WTC11 (cell line): ENCODE measurements around the gene MEPCE. TPM values are rescaled to one million over a fixed set of nuclear protein-coding genes. Genes with fewer than 3 reads are reported as not detected.

ENCODE experiments used
- ATAC-seq: fragments of 200-7000 bp; cut with Tn5 transposase; 2 replicates; pipeline ENCODE4 v1.10.0; 2021; ENCODE audit warnings: mild to moderate bottlenecking, moderate library complexity
- CTCF ChIA-PET: fragments of 300-600 bp; sonication (Branson Sonifier 250); formaldehyde crosslinking; loops from one replicate; lab custom pipeline; 2021; ENCODE audit warnings: antibody characterized with exemption; lab: Charles Lee
- POLR2A ChIA-PET: fragments of 350-600 bp; sonication (Branson Sonifier 250); formaldehyde crosslinking; loops from one replicate; lab custom pipeline; 2021; ENCODE audit warnings: antibody characterized with exemption; lab: Charles Lee
- DNase-seq: peaks from one replicate; pipeline ENCODE4 v3.0.0; 2021; ENCODE audit warnings: low spot score
- H3K27ac Mint-ChIP-seq: 2 replicates; pipeline ENCODE4 v1.8.0; 2021; ENCODE audit warnings: mixed read lengths
- H3K27me3 Mint-ChIP-seq: 2 replicates; pipeline ENCODE4 v1.8.0; 2021; ENCODE audit warnings: low read depth, mild to moderate bottlenecking, moderate library complexity, mixed read lengths
- H3K36me3 Mint-ChIP-seq: 2 replicates; pipeline ENCODE4 v1.8.0; 2021; ENCODE audit warnings: mixed read lengths
- H3K4me1 Mint-ChIP-seq: 2 replicates; pipeline ENCODE4 v1.8.0; 2022; ENCODE audit warnings: mixed read lengths
- H3K4me3 Mint-ChIP-seq: 2 replicates; pipeline ENCODE4 v1.8.0; 2021; ENCODE audit warnings: mild to moderate bottlenecking, moderate library complexity, mixed read lengths
- H3K9me3 Mint-ChIP-seq: 2 replicates; pipeline ENCODE4 v1.8.0; 2021; ENCODE audit warnings: mixed read lengths
- ARID4B ChIP-seq: sonication (generic); formaldehyde crosslinking; IDR thresholded peaks from 2 replicates; pipeline ENCODE4 v1.8.0; 2023; ENCODE audit warnings: missing genetic modification reagents, mild to moderate bottlenecking, borderline replicate concordance
- ATF3 ChIP-seq: sonication (generic); formaldehyde crosslinking; conservative IDR thresholded peaks from 2 replicates; pipeline ENCODE4 v1.8.1; 2022; ENCODE audit warnings: mild to moderate bottlenecking, missing genetic modification reagents
- E2F1 ChIP-seq: sonication (generic); formaldehyde crosslinking; IDR thresholded peaks from 2 replicates; pipeline ENCODE4 v1.8.0; 2022; ENCODE audit warnings: mild to moderate bottlenecking, missing genetic modification reagents
- ELF4 ChIP-seq: sonication (generic); formaldehyde crosslinking; IDR thresholded peaks from 2 replicates; pipeline ENCODE4 v1.8.1; 2022; ENCODE audit warnings: low read depth, mild to moderate bottlenecking, moderate library complexity, missing genetic modification reagents
- EMX1 ChIP-seq: fragments of 250-450 bp; sonication (Bioruptor Pico); IDR thresholded peaks from 2 replicates; pipeline ENCODE4 v1.8.0; 2021; ENCODE audit warnings: mild to moderate bottlenecking
- ERG ChIP-seq: fragments of 250-450 bp; sonication (Bioruptor Pico); IDR thresholded peaks from 2 replicates; pipeline ENCODE4 v1.8.0; 2021; ENCODE audit warnings: mild to moderate bottlenecking
- ETV6 ChIP-seq: sonication (generic); formaldehyde crosslinking; IDR thresholded peaks from 2 replicates; pipeline ENCODE4 v1.8.1; 2022; ENCODE audit warnings: mild to moderate bottlenecking, missing genetic modification reagents
- GABPB1 ChIP-seq: sonication (generic); formaldehyde crosslinking; IDR thresholded peaks from 2 replicates; pipeline ENCODE4 v1.8.1; 2023; ENCODE audit warnings: mild to moderate bottlenecking, missing genetic modification reagents
- HMGXB4 ChIP-seq: sonication (generic); formaldehyde crosslinking; IDR thresholded peaks from 2 replicates; pipeline ENCODE4 v1.8.1; 2023; ENCODE audit warnings: mild to moderate bottlenecking, moderate library complexity, missing genetic modification reagents
- NR3C1 ChIP-seq: sonication (generic); formaldehyde crosslinking; conservative IDR thresholded peaks from 2 replicates; pipeline ENCODE4 v1.8.1; 2023; ENCODE audit warnings: low read depth, mild to moderate bottlenecking, missing genetic modification reagents
- OVOL2 ChIP-seq: fragments of 250-450 bp; sonication (Bioruptor Pico); IDR thresholded peaks from 2 replicates; pipeline ENCODE4 v1.9.0; 2021; ENCODE audit warnings: mild to moderate bottlenecking, borderline replicate concordance
- ZNF219 ChIP-seq: sonication (generic); formaldehyde crosslinking; IDR thresholded peaks from 2 replicates; pipeline ENCODE4 v1.8.0; 2023; ENCODE audit warnings: missing genetic modification reagents, mild to moderate bottlenecking, borderline replicate concordance
- ZNF532 ChIP-seq: fragments of 250-450 bp; sonication (Bioruptor Pico); IDR thresholded peaks from 2 replicates; pipeline ENCODE4 v1.9.0; 2021; ENCODE audit warnings: mild to moderate bottlenecking, borderline replicate concordance
- ZNF671 ChIP-seq: fragments of 250-450 bp; sonication (Bioruptor Pico); IDR thresholded peaks from 2 replicates; pipeline ENCODE4 v1.8.0; 2021; ENCODE audit warnings: mild to moderate bottlenecking
- total RNA-seq: library from RNA; stranded (reverse); gene quantifications from 3 replicates; pipeline ENCODE4 v1.2.3, GENCODE V29; 2021
- TF ChIP-seq, protein P1 (sequence below): sonication (generic); formaldehyde crosslinking; IDR thresholded peaks from 2 replicates; pipeline ENCODE4 v1.8.1; 2022; ENCODE audit warnings: low read depth, mild to moderate bottlenecking, moderate library complexity, missing genetic modification reagents, borderline replicate concordance
- TF ChIP-seq, protein P2 (sequence below): sonication (generic); formaldehyde crosslinking; IDR thresholded peaks from 2 replicates; pipeline ENCODE4 v1.8.1; 2023; ENCODE audit warnings: mild to moderate bottlenecking, missing genetic modification reagents
- TF ChIP-seq, protein P3 (sequence below): fragments of 250-450 bp; sonication (Bioruptor Pico); IDR thresholded peaks from 2 replicates; pipeline ENCODE4 v1.9.0; 2021; ENCODE audit warnings: mild to moderate bottlenecking
- TF ChIP-seq, protein P4 (sequence below): sonication (generic); formaldehyde crosslinking; IDR thresholded peaks from 2 replicates; pipeline ENCODE4 v1.8.0; 2023; ENCODE audit warnings: missing genetic modification reagents

MEPCE gene
- total RNA-seq, 1 experiment from 2014 or later: 41.9 TPM

- ChIA-PET POLR2A (no interaction called here), CTCF (interaction anchor here (1.2 kb wide), 1 partner anchor 18 kb away, joined by 4 read pairs; no protein-coding TSS in a partner anchor)
- no peaks in the 10 kb centered on the region for H3K4me1 Mint-ChIP-seq
- TF ChIP-seq GABPB1 (CRISPR knock-in tag) (no peak), ZNF219 (CRISPR knock-in tag) (no peak), ERG (CRISPR knock-in tag) (no peak), E2F1 (CRISPR knock-in tag) (no peak), ZNF532 (CRISPR knock-in tag) (no peak), ATF3 (no peak), OVOL2 (no peak), ETV6 (CRISPR knock-in tag) (no peak), ARID4B (CRISPR knock-in tag) (no peak), NR3C1 (CRISPR knock-in tag) (no peak), EMX1 (CRISPR knock-in tag) (no peak), ELF4 (no peak), HMGXB4 (CRISPR knock-in tag) (no peak), ZNF671 (no peak)
- TF ChIP-seq, protein P1, sequence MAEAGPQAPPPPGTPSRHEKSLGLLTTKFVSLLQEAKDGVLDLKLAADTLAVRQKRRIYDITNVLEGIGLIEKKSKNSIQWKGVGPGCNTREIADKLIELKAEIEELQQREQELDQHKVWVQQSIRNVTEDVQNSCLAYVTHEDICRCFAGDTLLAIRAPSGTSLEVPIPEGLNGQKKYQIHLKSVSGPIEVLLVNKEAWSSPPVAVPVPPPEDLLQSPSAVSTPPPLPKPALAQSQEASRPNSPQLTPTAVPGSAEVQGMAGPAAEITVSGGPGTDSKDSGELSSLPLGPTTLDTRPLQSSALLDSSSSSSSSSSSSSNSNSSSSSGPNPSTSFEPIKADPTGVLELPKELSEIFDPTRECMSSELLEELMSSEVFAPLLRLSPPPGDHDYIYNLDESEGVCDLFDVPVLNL (CRISPR knock-in tag): no peak
- TF ChIP-seq, protein P2, sequence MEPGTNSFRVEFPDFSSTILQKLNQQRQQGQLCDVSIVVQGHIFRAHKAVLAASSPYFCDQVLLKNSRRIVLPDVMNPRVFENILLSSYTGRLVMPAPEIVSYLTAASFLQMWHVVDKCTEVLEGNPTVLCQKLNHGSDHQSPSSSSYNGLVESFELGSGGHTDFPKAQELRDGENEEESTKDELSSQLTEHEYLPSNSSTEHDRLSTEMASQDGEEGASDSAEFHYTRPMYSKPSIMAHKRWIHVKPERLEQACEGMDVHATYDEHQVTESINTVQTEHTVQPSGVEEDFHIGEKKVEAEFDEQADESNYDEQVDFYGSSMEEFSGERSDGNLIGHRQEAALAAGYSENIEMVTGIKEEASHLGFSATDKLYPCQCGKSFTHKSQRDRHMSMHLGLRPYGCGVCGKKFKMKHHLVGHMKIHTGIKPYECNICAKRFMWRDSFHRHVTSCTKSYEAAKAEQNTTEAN (CRISPR knock-in tag): no peak
- TF ChIP-seq, protein P3, sequence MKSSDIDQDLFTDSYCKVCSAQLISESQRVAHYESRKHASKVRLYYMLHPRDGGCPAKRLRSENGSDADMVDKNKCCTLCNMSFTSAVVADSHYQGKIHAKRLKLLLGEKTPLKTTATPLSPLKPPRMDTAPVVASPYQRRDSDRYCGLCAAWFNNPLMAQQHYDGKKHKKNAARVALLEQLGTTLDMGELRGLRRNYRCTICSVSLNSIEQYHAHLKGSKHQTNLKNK: no peak
- TF ChIP-seq, protein P4, sequence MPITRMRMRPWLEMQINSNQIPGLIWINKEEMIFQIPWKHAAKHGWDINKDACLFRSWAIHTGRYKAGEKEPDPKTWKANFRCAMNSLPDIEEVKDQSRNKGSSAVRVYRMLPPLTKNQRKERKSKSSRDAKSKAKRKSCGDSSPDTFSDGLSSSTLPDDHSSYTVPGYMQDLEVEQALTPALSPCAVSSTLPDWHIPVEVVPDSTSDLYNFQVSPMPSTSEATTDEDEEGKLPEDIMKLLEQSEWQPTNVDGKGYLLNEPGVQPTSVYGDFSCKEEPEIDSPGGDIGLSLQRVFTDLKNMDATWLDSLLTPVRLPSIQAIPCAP (CRISPR knock-in tag): no peak
- peaks cover 32% of the 10 kb centered on the region for H3K27me3 Mint-ChIP-seq
- no peak for DNase-seq
- no peak overlapping the region for H3K27ac Mint-ChIP-seq
- H3K36me3 Mint-ChIP-seq: peaks cover 6% of the 10 kb centered on the region
- no peak for ATAC-seq
- no peak overlapping the region for H3K4me3 Mint-ChIP-seq
- peaks cover 4% of the 10 kb centered on the region; the same call in 1 of the 2 replicates for H3K9me3 Mint-ChIP-seq
These were observed 4.3 kb upstream of the MEPCE start for GRCh38 chr7:100425347-100425746.
